ENCODE measurements around the gene DTNB. TPM values are rescaled to one million over a fixed set of nuclear protein-coding genes. Genes with fewer than 3 reads are reported as not detected.
A peak's percentile ranks its signal among the peaks of the same experiment; 100 is the strongest.

Gene DTNB
- total RNA-seq, 1 donor from 2014 or later = 8.5 TPM

GRCh38 chr2:25481381-25482300 is 191.7 kb downstream of the DTNB start:
- DNase-seq (ENCODE audit: low spot score) = no peak
- Mint-ChIP-seq H3K27ac (ENCODE audit: unreplicated experiment) (peak overlapping the region; percentile 69), H3K36me3 (ENCODE audit: low read depth) (no peaks in the 10 kb centered on the region), H3K4me1 (ENCODE audit: low read depth) (peaks cover 26% of the 10 kb centered on the region), H3K4me3 (ENCODE audit: unreplicated experiment) (no peak overlapping the region), H3K9me3 (ENCODE audit: low read depth) (peaks cover 1% of the 10 kb centered on the region), H3K27me3 (ENCODE audit: low read depth) (no peaks in the 10 kb centered on the region)
- no peak for TF ChIP-seq CTCF (IDR thresholded peaks at IDR 0.05)

- Mint-ChIP-seq H3K27me3 (ENCODE audit: low read depth) (no peaks in the 10 kb centered on the region), H3K36me3 (ENCODE audit: low read depth) (no peaks in the 10 kb centered on the region), H3K27ac (ENCODE audit: unreplicated experiment) (no peak overlapping the region), H3K4me1 (ENCODE audit: low read depth) (peaks cover 26% of the 10 kb centered on the region), H3K4me3 (ENCODE audit: unreplicated experiment) (no peak overlapping the region), H3K9me3 (ENCODE audit: low read depth) (peaks cover 11% of the 10 kb centered on the region)
- TF ChIP-seq CTCF (IDR thresholded peaks at IDR 0.05) = no peak
- DNase-seq (ENCODE audit: low spot score) = no peak
Observed at GRCh38 chr2:25480561-25480960, 192.8 kb downstream of the DTNB start.

- DNase-seq (ENCODE audit: low spot score) = no peak
- TF ChIP-seq CTCF (IDR thresholded peaks at IDR 0.05) = no peak
- Mint-ChIP-seq H3K27ac (ENCODE audit: unreplicated experiment) (no peak overlapping the region), H3K27me3 (ENCODE audit: low read depth) (no peaks in the 10 kb centered on the region), H3K4me1 (ENCODE audit: low read depth) (peaks cover 26% of the 10 kb centered on the region), H3K9me3 (ENCODE audit: low read depth) (peaks cover 18% of the 10 kb centered on the region), H3K4me3 (ENCODE audit: unreplicated experiment) (no peak overlapping the region), H3K36me3 (ENCODE audit: low read depth) (peaks cover 7% of the 10 kb centered on the region)
Observed at GRCh38 chr2:25479761-25480160, 193.6 kb downstream of the DTNB start.

- no peaks in the 10 kb centered on the region for H3K27me3 Mint-ChIP-seq (ENCODE audit: low read depth)
- H3K9me3 Mint-ChIP-seq (ENCODE audit: low read depth) = peaks cover 20% of the 10 kb centered on the region
- no peak for TF ChIP-seq CTCF (IDR thresholded peaks at IDR 0.05)
- no peak for DNase-seq (ENCODE audit: low spot score)
- no peak overlapping the region for H3K27ac Mint-ChIP-seq (ENCODE audit: unreplicated experiment)
- H3K4me3 Mint-ChIP-seq (ENCODE audit: unreplicated experiment) = no peak overlapping the region
- H3K36me3 Mint-ChIP-seq (ENCODE audit: low read depth) = peaks cover 8% of the 10 kb centered on the region
- peaks cover 32% of the 10 kb centered on the region for H3K4me1 Mint-ChIP-seq (ENCODE audit: low read depth)
Observed at GRCh38 chr2:25478736-25479135, 194.6 kb downstream of the DTNB start.

- Mint-ChIP-seq H3K4me1 (ENCODE audit: low read depth) (peaks cover 16% of the 10 kb centered on the region), H3K27me3 (ENCODE audit: low read depth) (no peaks in the 10 kb centered on the region), H3K27ac (ENCODE audit: unreplicated experiment) (no peak overlapping the region), H3K9me3 (ENCODE audit: low read depth) (peaks cover 20% of the 10 kb centered on the region), H3K4me3 (ENCODE audit: unreplicated experiment) (no peak overlapping the region), H3K36me3 (ENCODE audit: low read depth) (peaks cover 11% of the 10 kb centered on the region)
- no peak for TF ChIP-seq CTCF (IDR thresholded peaks at IDR 0.05)
- DNase-seq (ENCODE audit: low spot score) = no peak
Observed at GRCh38 chr2:25473758-25474340, 199.5 kb downstream of the DTNB start.
